K562 (cell line): ENCODE data around the gene PACSIN2. TPM values are rescaled to one million over a fixed set of nuclear protein-coding genes. Genes with fewer than 3 reads are reported as not detected.

Experiments used
- ATAC-seq: fragments of 200-7000 bp; cut with Tn5 transposase; 3 replicates; pipeline ENCODE4 v1.9.1; 2020; ENCODE audit warnings: moderate library complexity
- BruUV-seq: library from RNA; stranded (reverse); fragments of 400-500 nt; replicated peaks from 2 replicates; lab custom pipeline; 2021; lab: Mats Ljungman, UMichigan
- CTCF ChIA-PET: fragments of 300-600 bp; formaldehyde crosslinking; extraction: SDS; loops from one replicate; lab custom pipeline; 2021; ENCODE audit warnings: low intra/inter-chr PET ratio; lab: Yijun Ruan, JAX
- POLR2A ChIA-PET: fragments of 300-600, 350-650 bp; sonication (Branson Sonifier 250); formaldehyde crosslinking; extraction: SDS; loops from one replicate; lab custom pipeline; 2021; ENCODE audit warnings: antibody characterized with exemption, inconsistent platforms; lab: Yijun Ruan, JAX
- DNase-seq, 4 experiments: peaks; one replicate each; pipeline versions ENCODE4 v3.0.0 to v3.0.0-alpha.2; 2011 to 2018; ENCODE audit warnings: low spot score in 3 of 4, mixed read lengths in 3 of 4; ENCODE audit errors: extremely low read depth in 1 of 4
- FAIRE-seq: peaks from 2 replicates; lab custom pipeline; 2011; peaks lifted over from hg19 to GRCh38; lab: Jason Lieb, UNC
- H2AFZ ChIP-seq: 2 replicates; pipeline ENCODE4 v1.6.0; 2011; ENCODE audit warnings: low read depth, low read length, control low read depth, inconsistent platforms
- H3K27ac ChIP-seq: fragments of 200-600 bp; 3 replicates; pipeline ENCODE4 v1.8.0; 2011; ENCODE audit warnings: low read depth, mild to moderate bottlenecking, control low read depth, inconsistent platforms, low read length, moderate library complexity, mixed read lengths; ENCODE audit errors: extremely low read depth
- H3K27me3 ChIP-seq, 2 experiments: fragments of 300-600 bp in 1 of 2; 2 replicates in 1 of 2; 3 replicates in 1 of 2; pipeline versions ENCODE4 v1.6.0 to v1.8.0; 2011; ENCODE audit warnings: inconsistent platforms in 2 of 2, low read length in 2 of 2, mild to moderate bottlenecking in 1 of 2, mixed read lengths in 1 of 2, moderate library complexity in 1 of 2; ENCODE audit not compliant: control insufficient read depth in 2 of 2, insufficient read depth in 2 of 2
- H3K36me3 ChIP-seq: fragments of 300-600 bp; 3 replicates; pipeline ENCODE4 v1.8.0; 2011; ENCODE audit warnings: mild to moderate bottlenecking, low read length, inconsistent platforms; ENCODE audit not compliant: control insufficient read depth, insufficient read depth
- H3K4me1 ChIP-seq, 2 experiments: fragments of 200-600 bp in 1 of 2; replicated peaks in 1 of 2; 2 replicates in 1 of 2; 3 replicates in 1 of 2; pipeline versions ENCODE4 v1.5.1 to v1.8.0; 2011; ENCODE audit warnings: inconsistent platforms in 2 of 2, low read length in 2 of 2, mild to moderate bottlenecking in 1 of 2, mixed read lengths in 1 of 2, moderate library complexity in 1 of 2; ENCODE audit not compliant: control insufficient read depth in 2 of 2, insufficient read depth in 2 of 2
- H3K4me2 ChIP-seq: 2 replicates; pipeline ENCODE4 v1.6.1; 2011; ENCODE audit warnings: low read length, control low read depth, inconsistent platforms, mixed read lengths; ENCODE audit not compliant: insufficient read depth
- H3K4me3 ChIP-seq: fragments of 200-600 bp; sonication (generic), shearing (Covaris generic); 2 replicates; pipeline ENCODE4 v1.5.1; 2016; ENCODE audit warnings: control low read depth, inconsistent platforms
- H3K79me2 ChIP-seq: fragments of 200-600 bp; 3 replicates; pipeline ENCODE4 v1.8.0; 2011; ENCODE audit warnings: low read length, inconsistent platforms; ENCODE audit not compliant: control insufficient read depth, insufficient read depth
- H3K9ac ChIP-seq, 2 experiments: 2 replicates each; pipeline versions ENCODE4 v1.6.0 to v1.6.1; 2011; ENCODE audit warnings: low read depth in 2 of 2, low read length in 2 of 2, control low read depth in 1 of 2, inconsistent platforms in 1 of 2, mild to moderate bottlenecking in 1 of 2, mixed read lengths in 1 of 2; ENCODE audit not compliant: insufficient read depth in 1 of 2
- H3K9me1 ChIP-seq: one replicate; pipeline ENCODE4 v1.6.0; 2011; ENCODE audit warnings: inconsistent platforms, mild to moderate bottlenecking, low read length, moderate library complexity; ENCODE audit not compliant: control insufficient read depth, insufficient read depth
- H3K9me3 ChIP-seq: replicated peaks from 2 replicates; pipeline ENCODE4 v1.5.1; 2011; ENCODE audit warnings: low read depth, low read length, inconsistent platforms; ENCODE audit not compliant: control insufficient read depth, insufficient read depth
- H4K20me1 ChIP-seq: replicated peaks from 2 replicates; pipeline ENCODE4 v1.6.1; 2011; ENCODE audit warnings: low read length, inconsistent platforms, mixed read lengths; ENCODE audit not compliant: control insufficient read depth, insufficient read depth
- ATF1 ChIP-seq, 2 experiments: fragments of 450-650 bp in 1 of 2; IDR thresholded peaks; 2 replicates each; pipeline ENCODE4 v1.6.1; 2016; ENCODE audit warnings: missing compliant biosample characterization in 1 of 2, missing genetic modification characterization in 1 of 2
- HDAC6 ChIP-seq: IDR thresholded peaks from 2 replicates; pipeline ENCODE4 v1.6.1; 2012; ENCODE audit warnings: low read depth, mild to moderate bottlenecking, control low read depth, inconsistent platforms, low read length, moderate library complexity
- HNRNPL ChIP-seq: fragments of 200-400 bp; formaldehyde crosslinking; IDR thresholded peaks from 2 replicates; pipeline ENCODE4 v1.6.1; 2017; ENCODE audit warnings: low read depth, mild to moderate bottlenecking, low read length
- PHTF2 ChIP-seq: fragments of 250-450 bp; sonication (Bioruptor Pico); IDR thresholded peaks from 2 replicates; pipeline ENCODE4 v1.5.0; 2021; ENCODE audit warnings: mild to moderate bottlenecking
- SRF ChIP-seq, 2 experiments: fragments of 250-450, 450-650 bp in 1 of 2; sonication (Bioruptor Pico) in 1 of 2; sonication (generic) in 1 of 2; formaldehyde crosslinking; IDR thresholded peaks; 2 replicates each; pipeline versions ENCODE4 v1.5.0 to v1.5.1; 2020 to 2022; ENCODE audit warnings: mild to moderate bottlenecking in 1 of 2, missing genetic modification reagents in 1 of 2
- WGBS: fragments of 100-300 bp; shearing (Covaris generic); methylation state at CpG from one replicate; pipeline ENCODE4 v1.1.6; 2016; ENCODE audit warnings: low coverage, mixed read lengths; ENCODE audit not compliant: insufficient coverage; ENCODE audit errors: missing lambda C conversion rate; 5-methylcytosine and 5-hydroxymethylcytosine counted together
- in situ Hi-C: fragments of 300-500 bp; cut with MboI; formaldehyde crosslinking; loops from 4 replicates; pipeline ENCODE4 v1.15.0; 2018; ENCODE audit warnings: inconsistent platforms, mixed read lengths
- intact Hi-C: fragments of 100-400 bp; cut with micrococcal nuclease; formaldehyde crosslinking; loops from 2 replicates; pipeline ENCODE4 v1.14.2; 2022
- polyA plus RNA-seq, 8 experiments: library from polyadenylated mRNA; depleted of rRNA in 4 of 8; stranded (reverse) in 5 of 8; unstranded in 3 of 8; fragments of >200 nt; fragmentation: Nextera tagmentation in 2 of 8; fragmentation: Illumina TruSeq in 1 of 8; extraction: Ambion mirVana in 2 of 8; extraction: Trizol in 1 of 8; gene quantifications; 2 replicates each; pipeline versions ENCODE4 v1.2.1 to v1.2.3, GENCODE V29; 2011 to 2014; ENCODE audit warnings: inconsistent platforms in 1 of 8, missing spikeins in 1 of 8
- total RNA-seq, 7 experiments: library from RNA; depleted of rRNA in 6 of 7; stranded (reverse); fragments of >200 nt in 6 of 7; fragmentation: Illumina TruSeq in 2 of 7; extraction: Trizol in 2 of 7; gene quantifications; 2 replicates each; pipeline versions ENCODE4 v1.2.1 to v1.2.3, GENCODE V29; 2011 to 2021; ENCODE audit warnings: low replicate concordance in 1 of 7
- TF ChIP-seq, protein P1 (sequence below): fragments of 250-450 bp; sonication (Bioruptor Pico); IDR thresholded peaks from 2 replicates; pipeline ENCODE4 v1.4.0; 2020; ENCODE audit warnings: mild to moderate bottlenecking

Gene PACSIN2
- total and polyA plus RNA-seq, 9 of the 15 experiments (the other 6 are each of a cell fraction or from before 2014, with no cell fraction given) = 0.45 to 45.1 (median 23.9) TPM

DNA sequence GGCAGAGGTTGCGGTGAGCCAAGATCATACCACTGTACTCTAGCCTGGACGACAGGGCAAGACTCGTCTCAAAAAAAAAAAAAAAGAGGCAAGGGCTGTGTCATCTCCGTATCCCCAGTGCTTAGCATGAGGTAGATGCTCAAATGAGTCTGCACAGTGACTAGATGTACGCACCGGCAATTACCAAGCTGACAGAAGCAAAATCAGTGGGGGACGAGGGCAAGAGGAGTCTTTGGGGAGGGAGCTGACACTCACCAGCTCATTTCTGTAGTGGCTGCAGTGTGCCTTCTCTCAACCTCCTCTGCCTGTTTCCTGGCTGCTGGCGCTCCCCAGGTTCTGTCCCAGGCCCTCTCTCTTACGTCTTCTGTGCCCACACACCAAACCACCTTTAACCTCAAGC lies 69.9 kb downstream of the PACSIN2 start:
- H3K79me2 ChIP-seq = peaks cover 38% of the 10 kb centered on the region

More for the DNA sequence above, 69.9 kb downstream of the PACSIN2 start:
- TF ChIP-seq PHTF2 (no peak), SRF (CRISPR knock-in tag; IDR thresholded peaks at IDR 0.05) (no peak), HDAC6 (no peak), ATF1 (CRISPR knock-in tag; IDR thresholded peaks at IDR 0.05) (no peak), ATF1 (tag; IDR thresholded peaks at IDR 0.05) (no peak), HNRNPL (no peak)
- TF ChIP-seq, protein P1, sequence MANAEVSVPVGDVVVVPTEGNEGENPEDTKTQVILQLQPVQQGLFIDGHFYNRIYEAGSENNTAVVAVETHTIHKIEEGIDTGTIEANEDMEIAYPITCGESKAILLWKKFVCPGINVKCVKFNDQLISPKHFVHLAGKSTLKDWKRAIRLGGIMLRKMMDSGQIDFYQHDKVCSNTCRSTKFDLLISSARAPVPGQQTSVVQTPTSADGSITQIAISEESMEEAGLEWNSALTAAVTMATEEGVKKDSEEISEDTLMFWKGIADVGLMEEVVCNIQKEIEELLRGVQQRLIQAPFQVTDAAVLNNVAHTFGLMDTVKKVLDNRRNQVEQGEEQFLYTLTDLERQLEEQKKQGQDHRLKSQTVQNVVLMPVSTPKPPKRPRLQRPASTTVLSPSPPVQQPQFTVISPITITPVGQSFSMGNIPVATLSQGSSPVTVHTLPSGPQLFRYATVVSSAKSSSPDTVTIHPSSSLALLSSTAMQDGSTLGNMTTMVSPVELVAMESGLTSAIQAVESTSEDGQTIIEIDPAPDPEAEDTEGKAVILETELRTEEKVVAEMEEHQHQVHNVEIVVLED (CRISPR knock-in tag) = no peak
- BruUV-seq = no TSS peak
- Histone ChIP-seq H4K20me1 (peaks cover 39% of the 10 kb centered on the region), H3K27ac (no peak overlapping the region), H3K9me1 (peaks cover 3% of the 10 kb centered on the region), H3K4me2 (no peak overlapping the region), H3K9me3 (no peaks in the 10 kb centered on the region), H3K27me3 (no peaks in the 10 kb centered on the region), H3K9ac (no peak overlapping the region), H3K36me3 (0 out of 3 replicates have a peak, but pooled peaks cover 3% of the 10 kb centered on the region), H3K4me3 (no peak overlapping the region), H3K4me1 (peaks cover 19 to 33% of the 10 kb centered on the region in 2 experiments; a peak in 4 of 5 replicates), H2AFZ (no peak overlapping the region)
- no peak for ATAC-seq
- FAIRE-seq = no peak
- DNase-seq = no peak
- intact Hi-C loops = no loop called here
- WGBS = 84% methylated on average over 5 of the region's 9 CpGs
- POLR2A ChIA-PET = interaction anchor here (1.1 kb wide), 1 partner anchor 68 kb away, joined by 3 read pairs; no protein-coding TSS in a partner anchor
- in situ Hi-C loops = no loop called here
- CTCF ChIA-PET = no interaction called here
